ENCODE data around the gene SAMSN1. TPM values are rescaled to one million over a fixed set of nuclear protein-coding genes. Genes with fewer than 3 reads are reported as not detected.

SAMSN1 gene
- total and polyA plus RNA-seq, 2 of the 8 experiments (the other 6 are each of a cell fraction or from before 2014, with no cell fraction given), result 0.50 to 3.0 TPM

DNA sequence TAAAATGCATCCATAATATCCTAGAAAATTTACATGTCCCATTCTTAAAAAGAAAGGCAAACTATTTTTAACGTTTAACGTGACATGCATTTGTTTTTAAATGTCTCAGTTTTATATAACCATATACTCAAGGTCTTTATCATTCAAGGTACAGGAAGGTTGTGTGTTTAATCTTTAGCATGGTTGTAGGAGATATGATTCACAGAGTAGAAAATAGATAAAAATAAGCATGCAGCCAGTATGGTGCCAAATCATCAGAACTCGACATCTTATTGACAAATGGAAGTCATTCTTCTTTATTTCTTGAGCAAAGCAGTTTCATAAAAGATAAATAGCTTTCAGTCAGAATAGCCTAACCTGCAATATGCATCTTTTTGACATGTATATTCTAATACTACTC, 51.0 kb downstream of the SAMSN1 start (continued):
- no peak for TF ChIP-seq CHD7 (IDR thresholded peaks at IDR 0.05; ENCODE audit: insufficient replicate concordance, low read length)
- no peak for TF ChIP-seq EP300 (IDR thresholded peaks at IDR 0.05; ENCODE audit: borderline replicate concordance in 1 of 2, low read depth in 2 of 2, low read length in 2 of 2)
- no peak for TF ChIP-seq KDM4A (IDR thresholded peaks at IDR 0.05; ENCODE audit: low read depth, low read length, severe bottlenecking)
- no peak for TF ChIP-seq SIX5 (IDR thresholded peaks at IDR 0.05; ENCODE audit: low read depth, low read length)

Data from H1 (cell line).